Inflammatory macrophage treated with lipopolysaccharide for 1 hour (primary cell): ENCODE measurements around the gene MTHFSD.

ENCODE experiments used
- DNase-seq, 2 donors: peaks; one replicate each; pipeline ENCODE4 v3.0.0-alpha.2; 2020 to 2022

The MTHFSD gene

GRCh38 chr16:86581458-86581857 is 26.4 kb upstream of the MTHFSD start:
- DNase-seq, result no peak

GRCh38 chr16:86580791-86581170 is 25.7 kb upstream of the MTHFSD start:
- DNase-seq, result no peak

GRCh38 chr16:86580063-86580790 is 25.2 kb upstream of the MTHFSD start:
- DNase-seq, result no peak

GRCh38 chr16:86579268-86580062 is 24.4 kb upstream of the MTHFSD start:
- DNase-seq, result no peak

GRCh38 chr16:86578611-86579267 is 23.7 kb upstream of the MTHFSD start:
- no peak for DNase-seq

GRCh38 chr16:86578061-86578599 is 23.1 kb upstream of the MTHFSD start, which contains the start of gene FOXL1:
FOXL1 (plus strand) TSS chr16:86578549; CDS start chr16:86578724, 175 bp downstream.
- DNase-seq, result no peak

GRCh38 chr16:86577314-86577971 is 22.4 kb upstream of the MTHFSD start:
- DNase-seq, result no peak

- no peak for DNase-seq
These were observed 21.7 kb upstream of the MTHFSD start for GRCh38 chr16:86576591-86577313.

GRCh38 chr16:86575754-86576557 is 20.9 kb upstream of the MTHFSD start:
- peak; percentile 6 to 39 for DNase-seq

- DNase-seq, result no peak
These were observed 20.2 kb upstream of the MTHFSD start for GRCh38 chr16:86575095-86575685.

- DNase-seq, result no peak
These were observed 19.6 kb upstream of the MTHFSD start for GRCh38 chr16:86574646-86575045.

- DNase-seq, result no peak
These were observed 18.8 kb upstream of the MTHFSD start for GRCh38 chr16:86573646-86574508.

- no peak for DNase-seq
These were observed 18.2 kb upstream of the MTHFSD start for GRCh38 chr16:86573215-86573614.

- DNase-seq, result no peak
These were observed 17.6 kb upstream of the MTHFSD start for GRCh38 chr16:86572606-86573005.

GRCh38 chr16:86572041-86572521 is 17.0 kb upstream of the MTHFSD start:
- no peak for DNase-seq

GRCh38 chr16:86571530-86571915 is 16.5 kb upstream of the MTHFSD start:
- DNase-seq, result no peak

- DNase-seq, result no peak
These were observed 15.8 kb upstream of the MTHFSD start for GRCh38 chr16:86570558-86571529.

GRCh38 chr16:86569701-86570447 is 14.8 kb upstream of the MTHFSD start:
- no peak for DNase-seq
